HG03139 (cell line): Measurements from ENCODE around the gene CD74.
A peak's percentile ranks its signal among the peaks of the same experiment; 100 is the strongest.
"Not testable (repeated sequence)": the region's sequence is repeated elsewhere in the genome, so short reads cannot be mapped to it uniquely, and the experiment has no call there.

Source experiments
- ATAC-seq: cut with Tn5 transposase; IDR thresholded peaks from one replicate; pipeline ENCODE4 v1.9.1; 2021; ENCODE audit not compliant: unreplicated experiment

The CD74 gene

GRCh38 chr5:150441813-150442698 lies 29.3 kb upstream of the CD74 start:
- no peak for ATAC-seq

DNA sequence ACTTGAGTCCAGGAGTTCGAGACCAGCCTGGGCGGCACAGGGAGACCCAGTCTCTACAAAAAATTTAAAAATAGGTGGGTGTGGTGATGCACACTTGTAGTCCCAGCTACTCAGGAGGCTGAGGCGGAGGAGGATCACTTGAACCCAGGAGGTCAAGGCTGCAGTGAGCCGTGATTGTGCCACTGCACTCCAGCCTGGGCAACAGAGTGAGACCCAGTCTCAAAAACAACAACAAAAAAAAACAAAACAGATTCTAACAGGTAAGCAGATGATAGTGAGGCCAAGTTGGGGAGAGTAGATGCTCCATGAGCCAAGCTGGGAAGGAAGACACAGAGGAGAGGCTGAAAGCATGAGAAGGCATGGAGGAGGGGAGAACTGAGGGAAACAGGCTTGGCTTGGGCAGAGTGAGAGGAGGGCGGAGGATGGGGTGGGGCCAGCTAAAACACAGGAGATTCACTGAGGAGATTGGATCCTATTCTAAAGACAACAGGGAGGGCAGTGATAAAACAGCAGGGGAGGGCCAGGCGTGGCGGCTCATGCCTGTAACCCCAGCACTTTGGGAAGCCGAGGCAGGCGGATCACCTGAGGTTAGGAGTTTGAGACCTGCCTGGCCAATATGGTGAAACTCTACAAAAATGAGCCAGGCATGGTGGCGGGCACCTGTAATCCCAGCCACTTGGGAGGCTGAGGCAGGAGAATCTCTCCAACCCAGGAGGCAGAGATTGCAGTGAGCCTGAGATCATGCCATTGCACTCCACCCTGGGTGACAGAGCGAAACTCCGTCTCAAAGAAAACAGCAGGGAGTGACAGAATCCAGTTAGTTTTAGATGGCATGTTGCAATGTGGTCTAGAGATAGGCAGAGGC lies 28.5 kb upstream of the CD74 start:
- no peak for ATAC-seq

GRCh38 chr5:150438873-150439546 lies 26.3 kb upstream of the CD74 start:
- ATAC-seq, result no peak

GRCh38 chr5:150436141-150436680 lies 23.5 kb upstream of the CD74 start:
- peak; percentile 87 for ATAC-seq

GRCh38 chr5:150434464-150434863 lies 21.8 kb upstream of the CD74 start:
- no peak for ATAC-seq

- no peak for ATAC-seq
These were observed 18.9 kb upstream of the CD74 start for GRCh38 chr5:150431574-150431973.

DNA sequence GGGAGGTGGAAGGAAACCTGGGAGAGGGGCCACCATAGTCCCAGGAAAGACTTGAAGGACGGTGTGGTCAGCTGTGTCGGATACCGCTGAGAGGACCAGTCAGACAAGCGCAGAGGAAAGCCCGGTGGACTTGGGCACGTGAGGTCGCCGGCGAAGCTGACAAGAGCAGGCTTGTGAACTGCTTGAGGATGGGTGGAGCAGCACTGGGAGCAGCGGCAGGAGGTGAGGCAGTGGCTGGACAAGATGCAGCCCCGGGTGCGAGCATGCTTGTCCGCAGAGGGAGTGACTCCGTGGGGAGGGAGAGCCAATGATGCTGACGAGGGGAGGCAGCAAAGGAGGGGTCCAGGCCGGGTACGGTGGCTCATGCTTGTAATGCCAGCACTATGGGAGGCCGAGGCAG lies 18.3 kb upstream of the CD74 start:
- no peak for ATAC-seq

GRCh38 chr5:150429410-150429873 lies 16.7 kb upstream of the CD74 start:
- no peak for ATAC-seq

DNA sequence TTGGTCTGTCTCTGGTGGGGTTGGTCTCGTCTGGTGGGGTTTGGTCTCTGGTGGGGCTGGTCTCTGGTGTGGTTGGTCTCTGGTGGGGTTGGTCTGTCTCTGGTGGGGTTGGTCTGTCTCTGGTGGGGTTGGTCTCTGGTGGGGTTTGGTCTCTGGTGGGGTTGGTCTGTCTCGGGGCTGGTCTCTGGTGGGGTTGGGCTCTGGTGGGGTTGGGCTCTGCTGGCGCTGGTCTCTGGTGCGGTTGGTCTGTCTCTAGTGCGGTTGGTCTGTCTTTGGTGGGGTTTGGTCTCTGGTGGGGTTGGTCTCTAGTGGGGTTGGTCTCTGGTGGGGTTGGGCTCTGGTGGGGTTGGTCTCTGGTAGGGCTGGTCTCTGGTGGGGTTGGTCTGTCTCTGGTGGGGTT lies 16.3 kb upstream of the CD74 start:
- no peak for ATAC-seq

DNA sequence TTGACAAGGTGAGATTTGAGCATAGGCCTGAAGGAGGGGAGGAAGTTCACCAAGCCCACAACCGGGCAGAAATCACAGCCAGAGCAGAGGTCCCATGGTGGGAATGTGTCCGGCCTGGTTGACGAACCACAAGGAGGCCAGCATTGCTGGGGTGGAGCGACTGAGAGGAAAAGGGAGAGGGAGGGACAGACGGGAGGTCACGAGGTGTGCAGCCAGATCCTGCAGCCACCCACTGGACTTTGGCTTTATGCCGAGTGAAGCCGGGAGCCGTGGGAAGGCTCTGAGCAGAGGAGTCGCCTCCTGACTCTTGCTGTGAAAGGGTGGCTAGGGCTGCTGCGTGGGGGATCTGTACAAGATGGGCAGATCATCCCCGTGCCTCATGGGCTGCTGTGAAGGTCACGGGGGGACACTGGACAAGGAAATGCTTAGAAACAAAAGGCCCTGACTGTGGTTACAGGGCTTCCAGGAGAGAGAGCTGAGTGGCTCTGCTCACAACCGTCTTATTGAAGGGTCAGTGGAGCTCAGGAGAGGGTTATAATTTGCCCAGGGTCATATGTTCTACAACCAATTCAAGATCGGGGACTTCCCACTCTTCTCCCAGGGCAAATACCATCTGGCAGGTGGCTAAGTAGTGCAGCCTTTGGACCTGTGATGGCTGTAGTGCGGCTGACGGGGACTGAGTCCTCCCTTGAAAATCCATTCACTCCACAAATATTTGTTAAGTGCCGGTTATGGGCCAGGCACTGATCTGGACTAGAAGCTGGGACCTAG lies 15.6 kb upstream of the CD74 start:
- no peak for ATAC-seq

- ATAC-seq, result not testable (repeated sequence)
These were observed 13.5 kb upstream of the CD74 start for GRCh38 chr5:150426165-150426564.

GRCh38 chr5:150422758-150423157 lies 10.0 kb upstream of the CD74 start:
- ATAC-seq, result no peak

DNA sequence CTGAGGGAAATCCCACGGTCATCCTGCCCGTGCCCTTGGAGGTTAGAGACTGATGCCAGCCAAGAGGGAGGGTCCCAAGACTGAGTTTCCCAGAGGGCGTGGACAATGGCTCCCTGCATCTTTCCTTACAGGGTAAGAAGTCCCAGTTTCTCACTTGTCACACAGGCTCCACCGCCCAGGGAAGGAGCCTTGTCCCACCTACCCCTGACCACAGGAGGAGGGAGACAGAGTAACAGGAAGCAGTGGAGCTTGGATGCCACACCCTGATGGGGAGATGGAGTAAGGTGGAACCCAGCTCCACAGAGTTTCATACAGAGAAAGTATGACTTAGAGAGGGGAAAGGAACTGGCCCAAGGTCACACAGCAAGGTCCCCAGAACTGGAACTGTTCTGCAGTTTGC lies 9.4 kb upstream of the CD74 start:
- no peak for ATAC-seq

DNA sequence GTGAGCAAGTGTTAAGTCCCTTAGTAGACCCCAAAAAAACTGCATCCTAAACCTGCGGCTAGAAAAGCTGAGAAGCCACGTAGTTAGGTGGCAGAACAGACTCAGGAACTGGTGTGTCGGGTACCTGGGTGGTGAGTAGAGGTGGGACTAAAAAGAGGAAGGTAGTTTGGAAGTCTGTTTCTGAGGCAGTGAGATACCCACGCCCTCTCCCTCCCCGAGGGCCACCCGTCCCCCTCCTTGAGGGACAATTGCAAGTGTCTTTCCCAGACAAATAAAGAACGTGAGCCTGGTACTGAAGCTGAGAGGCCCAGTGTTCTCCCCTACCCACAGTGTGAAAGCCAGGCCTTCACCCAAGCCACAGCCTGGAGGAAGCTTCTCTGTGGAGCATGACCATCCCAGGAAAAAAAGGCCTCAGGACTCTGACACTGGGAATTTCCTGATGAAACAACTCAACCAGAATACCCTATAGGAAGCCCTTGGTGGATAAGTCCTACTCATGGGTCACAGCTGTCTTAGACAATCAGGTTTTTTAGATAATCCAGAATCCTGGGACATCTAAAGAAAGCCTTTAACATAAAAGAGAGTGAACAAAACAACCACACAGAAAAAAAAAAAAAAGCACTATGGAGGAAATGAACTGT lies 7.0 kb upstream of the CD74 start:
- no peak for ATAC-seq

DNA sequence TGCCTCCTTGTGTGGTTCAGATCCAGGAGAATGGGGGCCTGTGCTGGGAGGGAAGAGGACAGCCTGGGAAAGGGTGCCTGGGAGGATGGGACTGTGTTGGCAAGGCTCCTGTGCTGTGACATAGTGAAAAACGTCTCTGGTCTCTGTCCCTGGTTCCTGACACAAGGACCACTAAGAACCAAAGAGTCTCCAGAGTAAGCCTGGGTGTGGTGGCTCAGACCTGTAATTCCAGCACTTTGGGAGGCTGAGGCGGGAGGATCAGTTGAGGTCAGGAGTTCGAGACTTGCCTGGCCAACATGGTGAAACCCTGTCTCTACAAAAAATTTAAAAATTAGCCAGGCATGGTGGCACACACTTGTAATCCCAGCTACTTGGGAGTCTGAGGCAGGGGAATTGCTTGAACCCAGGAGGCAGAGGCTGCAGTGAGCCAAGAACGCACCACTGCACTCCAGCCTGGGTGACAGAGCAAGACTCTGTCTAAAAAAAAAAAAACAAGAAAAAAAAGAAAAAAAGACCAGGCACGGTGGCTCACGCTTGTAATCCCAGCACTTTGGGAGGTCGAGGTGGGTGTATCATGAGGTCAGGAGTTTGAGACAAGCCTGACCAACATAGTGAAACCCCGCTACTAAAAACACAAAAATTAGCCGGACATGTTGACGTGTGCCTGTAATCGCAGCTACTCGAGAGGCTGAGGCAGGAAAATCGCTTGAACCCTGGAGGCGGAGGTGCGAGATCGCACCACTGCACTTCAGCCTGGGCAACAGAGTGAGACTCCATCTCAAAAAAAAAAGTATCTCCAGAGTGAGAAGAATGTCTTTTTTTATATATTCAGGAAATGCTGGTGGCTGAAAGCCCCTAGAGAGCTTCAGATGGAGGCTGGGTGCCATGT lies 1.4 kb upstream of the CD74 start:
- ATAC-seq, result not testable (repeated sequence)

DNA sequence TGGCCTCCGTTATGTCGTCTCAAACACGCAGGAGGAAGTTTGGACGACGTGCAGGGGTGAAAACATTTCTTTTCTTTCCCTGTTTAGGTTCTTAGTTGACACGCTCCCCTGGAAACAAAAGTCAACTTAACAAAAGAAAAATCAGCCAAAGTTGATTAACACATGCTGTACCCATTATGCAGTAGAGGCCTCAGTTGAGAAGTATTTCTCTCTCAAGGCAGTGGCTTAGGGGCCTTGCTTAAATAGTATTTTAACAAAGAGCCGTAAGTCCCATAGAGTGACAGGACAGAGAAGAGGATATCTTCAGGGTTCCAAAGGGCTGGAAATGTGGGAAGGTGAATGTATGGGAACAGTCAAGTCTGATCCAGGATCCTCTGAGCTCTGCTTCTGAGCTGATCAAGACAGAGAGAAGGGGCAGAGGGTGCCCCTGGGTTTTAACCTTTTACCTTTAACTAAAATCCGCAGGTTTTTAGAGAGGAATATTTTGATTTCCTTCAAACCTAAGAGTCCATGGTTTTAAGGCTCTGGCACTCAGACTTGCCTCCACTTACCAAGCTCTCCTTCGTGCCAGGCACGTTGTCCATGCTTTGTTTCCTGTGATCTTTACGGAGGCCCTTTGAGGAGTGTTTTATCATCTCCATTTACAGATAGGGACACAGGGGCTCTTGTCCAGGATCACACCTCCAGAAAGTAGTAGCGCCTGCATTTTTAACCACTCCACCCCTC lies 629 bp upstream of the CD74 start:
- ATAC-seq, result no peak

- no peak for ATAC-seq
These were observed 1.3 kb downstream of the CD74 start for GRCh38 chr5:150411245-150411979.
